NCI-H2196 (cell line): ENCODE results near the gene RAB11FIP4.

Source experiments
- DNase-seq: peaks from one replicate; lab custom pipeline; 2025; ENCODE audit not compliant: unreplicated experiment; lab: John Stamatoyannopoulos, UW

Gene RAB11FIP4

DNA sequence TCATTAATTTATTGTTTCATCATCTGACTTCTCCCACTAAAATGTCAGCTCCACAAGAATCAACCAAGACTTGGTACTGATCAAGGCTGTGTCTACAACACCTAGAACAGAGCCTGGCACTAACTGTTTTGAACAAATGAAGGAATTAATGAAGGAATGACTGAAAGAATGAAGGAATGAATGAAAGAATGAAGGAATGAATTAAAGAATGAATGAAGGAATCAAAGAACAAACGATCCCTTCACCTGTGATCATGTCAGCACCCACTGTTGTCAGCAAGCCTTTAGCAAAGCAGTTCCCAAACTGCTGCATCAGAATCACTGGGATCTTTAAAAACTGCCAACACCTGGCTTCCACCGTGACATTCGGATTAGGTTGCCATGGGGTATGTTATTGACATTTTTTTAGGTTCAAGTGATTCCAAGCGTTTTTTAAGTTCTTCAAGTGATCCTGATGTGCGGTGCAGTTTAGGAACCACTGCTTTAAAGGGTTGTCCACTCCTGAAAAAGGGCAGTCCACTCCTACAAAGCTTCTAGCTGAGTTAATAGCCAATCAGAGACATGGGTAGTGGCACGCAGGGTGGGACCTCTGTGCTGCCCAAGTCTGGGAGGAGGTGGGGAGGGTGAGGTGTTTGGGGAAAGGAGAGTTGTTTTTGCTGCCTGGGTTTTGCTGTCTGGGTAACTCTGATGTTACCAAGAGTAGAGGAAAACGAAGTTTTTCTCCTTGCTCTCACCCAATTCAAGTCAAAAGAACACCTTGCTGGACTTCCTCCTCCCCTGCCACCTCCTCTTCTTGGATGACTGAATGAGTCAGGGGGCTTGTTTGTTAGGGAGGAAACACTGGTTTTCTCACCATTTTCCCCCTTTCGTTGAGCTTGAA is 89.7 kb downstream of the RAB11FIP4 start:
- DNase-seq: no peak

DNA sequence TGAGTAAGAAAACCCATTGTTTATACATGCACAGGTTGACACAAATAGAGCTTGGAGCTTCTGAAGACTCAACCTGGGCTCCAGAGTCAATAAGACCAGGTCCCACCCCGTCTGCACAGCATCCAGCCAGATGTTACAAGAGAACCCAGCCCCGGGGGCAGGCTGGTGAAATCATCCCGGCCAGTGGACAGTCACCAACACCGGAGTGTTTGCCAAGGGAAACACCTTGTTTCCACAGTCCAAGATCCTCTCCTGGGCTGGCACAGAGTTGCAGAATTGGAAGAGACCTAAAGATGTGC is 90.3 kb downstream of the RAB11FIP4 start:
- DNase-seq: no peak

DNA sequence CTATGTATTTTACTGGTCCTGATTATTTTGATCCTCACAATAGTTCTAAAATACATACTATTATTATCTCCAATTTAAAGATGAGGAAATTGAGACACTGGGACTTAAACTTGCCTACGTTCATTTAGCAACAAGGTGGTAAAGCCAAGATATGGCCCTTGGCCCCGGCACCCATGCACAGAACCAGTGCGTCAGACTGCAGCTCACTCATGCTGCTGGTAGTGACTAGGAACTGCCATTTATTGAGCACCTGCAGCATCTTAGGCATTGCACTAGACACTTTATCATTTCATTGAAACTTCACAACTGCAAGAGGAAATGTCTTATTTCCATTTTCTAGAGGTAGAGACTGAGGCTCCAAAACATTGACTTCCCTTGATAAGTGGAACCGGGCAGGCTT is 93.3 kb downstream of the RAB11FIP4 start:
- no peak for DNase-seq

DNA sequence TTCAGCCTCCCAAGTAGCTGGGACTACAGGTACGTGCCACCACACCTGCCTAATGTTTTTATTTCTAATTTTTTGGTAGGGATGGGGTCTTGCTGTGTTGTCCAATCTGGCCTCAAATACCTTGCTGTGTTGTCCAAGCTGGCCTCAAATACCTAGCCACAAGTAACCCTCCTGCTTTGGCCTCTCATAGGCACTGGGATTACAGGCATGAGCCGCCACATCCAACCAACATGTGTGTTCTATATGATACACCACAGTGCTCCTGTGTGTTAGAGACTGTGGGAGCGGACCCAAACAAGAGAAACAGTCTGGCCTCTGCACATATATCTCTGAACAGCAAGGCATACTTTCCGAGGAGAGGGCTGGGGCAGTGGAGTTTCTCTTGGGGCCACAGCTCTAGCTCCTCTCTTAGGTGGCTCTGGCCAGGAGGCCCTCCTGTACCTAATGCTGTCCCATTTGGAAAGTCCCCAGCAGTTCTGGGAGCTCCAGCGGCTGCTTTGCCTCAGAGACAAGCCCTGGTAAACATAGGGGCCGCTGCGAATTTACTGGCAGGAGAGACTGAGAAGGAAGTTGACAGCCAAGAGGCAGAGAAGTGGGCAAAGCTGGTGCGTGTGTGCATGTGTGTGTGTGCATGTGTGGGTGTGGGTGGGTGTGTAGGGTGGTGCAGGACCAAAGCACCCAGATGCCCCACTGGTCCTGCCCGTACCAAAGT is 95.0 kb downstream of the RAB11FIP4 start:
- DNase-seq: no peak

DNA sequence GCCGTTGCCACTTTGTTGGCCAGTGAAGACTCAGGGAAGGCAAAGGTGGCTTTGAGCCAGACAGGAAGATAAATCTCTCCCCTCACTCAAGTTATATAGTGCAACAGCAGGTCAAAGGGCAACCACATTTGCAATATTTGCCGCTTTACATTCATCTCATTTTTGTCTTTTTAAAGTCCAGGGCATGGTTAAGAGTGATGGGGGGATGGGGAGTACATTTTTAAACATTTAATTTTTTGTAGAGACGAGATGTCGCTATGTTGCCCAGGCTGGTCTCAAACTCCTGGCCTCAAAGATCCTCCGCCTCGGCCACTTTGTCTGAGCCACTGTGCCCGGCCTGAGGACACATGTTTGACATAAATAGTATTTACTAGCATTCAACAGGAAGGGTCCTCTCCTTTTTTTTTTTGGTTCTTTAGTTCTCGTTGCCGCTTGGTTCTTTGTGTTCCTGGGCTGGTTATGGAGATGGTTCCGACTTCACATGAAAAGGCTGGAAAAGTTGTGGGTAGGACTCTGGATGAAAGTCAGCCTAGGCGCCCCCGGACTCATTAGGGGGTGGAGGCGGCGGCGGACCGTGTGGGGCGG is 95.7 kb downstream of the RAB11FIP4 start:
- no peak for DNase-seq

DNA sequence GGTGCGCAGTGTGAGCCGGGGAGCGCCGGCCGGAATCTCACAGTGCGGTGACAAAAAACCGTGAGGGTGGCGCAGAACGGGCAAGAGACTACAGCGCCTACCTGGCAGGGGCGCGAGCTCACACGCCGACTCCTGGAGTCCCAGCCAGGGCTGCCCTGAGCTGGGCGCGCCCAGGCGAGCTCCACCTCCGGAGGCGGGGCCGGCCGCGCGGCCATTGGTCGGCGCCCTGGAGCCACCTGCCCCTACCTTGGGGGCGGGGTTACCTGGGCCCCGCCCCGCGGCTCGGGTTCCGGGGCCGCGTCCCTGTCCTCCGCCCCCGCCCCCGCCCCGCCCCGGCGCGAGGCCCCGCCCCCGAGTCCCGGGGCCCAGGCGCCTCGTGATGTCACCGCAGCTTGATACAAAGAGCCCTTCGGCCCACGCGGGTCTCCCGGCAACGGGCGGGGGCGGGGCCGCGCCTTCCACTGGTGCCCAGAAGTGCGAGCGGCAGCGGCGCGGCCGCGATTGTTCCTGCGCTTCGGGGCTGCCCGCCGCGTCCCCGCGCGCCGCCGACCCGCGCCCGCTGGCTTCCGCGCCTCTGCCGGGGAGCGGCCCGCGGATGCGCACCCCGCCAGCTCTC is 96.3 kb downstream of the RAB11FIP4 start:
- peak; percentile 87 for DNase-seq

DNA sequence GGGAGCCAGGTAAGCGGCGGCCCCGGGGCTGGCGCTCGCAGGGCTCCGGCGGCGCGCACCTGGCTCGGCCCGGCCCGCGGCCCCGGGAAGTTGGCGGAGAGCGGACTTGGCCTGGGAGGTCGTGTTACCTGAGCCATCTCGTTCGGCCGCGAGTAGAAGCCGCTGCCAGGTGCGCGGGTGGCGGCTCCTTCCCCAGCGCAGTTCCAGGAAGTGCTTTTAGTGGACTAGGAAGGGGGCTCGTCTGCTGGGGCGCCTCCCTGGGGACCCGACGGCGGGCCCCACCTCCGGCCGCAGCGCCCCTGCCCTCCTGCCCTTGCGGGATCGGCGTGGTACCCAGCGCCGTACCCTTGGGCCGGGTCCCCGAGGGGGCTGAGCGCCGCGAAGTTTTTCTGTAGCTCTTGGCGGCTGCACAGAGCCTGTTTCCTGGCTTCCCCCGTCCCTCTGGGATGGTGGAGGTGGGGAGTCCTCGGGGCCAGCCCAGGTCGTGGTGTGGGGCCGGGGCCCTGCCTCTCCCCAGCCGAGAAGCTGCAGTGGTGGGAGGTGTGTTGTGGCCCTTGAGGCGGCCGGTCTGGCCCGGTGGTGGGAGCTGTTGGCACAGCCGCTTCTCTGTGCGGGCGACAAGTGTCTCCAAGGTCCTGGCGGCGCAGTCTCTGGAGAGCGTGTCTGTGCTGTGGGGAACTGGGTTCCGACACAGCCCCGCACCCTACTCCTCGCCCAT is 96.9 kb downstream of the RAB11FIP4 start:
- no peak for DNase-seq

DNA sequence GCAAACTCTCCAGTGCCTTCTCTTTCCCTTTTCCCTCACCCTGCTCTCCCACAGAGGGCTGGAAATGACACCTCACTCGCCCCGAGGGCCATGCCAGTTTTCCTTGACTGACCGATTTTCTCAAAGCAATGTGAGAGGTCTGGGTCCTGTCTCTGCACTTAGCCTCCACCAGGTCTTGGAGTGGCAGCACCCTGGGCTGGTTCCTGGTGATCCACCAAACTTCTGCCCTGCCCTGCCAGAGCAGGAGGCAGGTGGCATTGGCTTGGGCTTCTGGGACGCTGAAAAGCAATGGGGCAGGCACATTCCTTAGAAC is 97.5 kb downstream of the RAB11FIP4 start:
- DNase-seq: no peak

DNA sequence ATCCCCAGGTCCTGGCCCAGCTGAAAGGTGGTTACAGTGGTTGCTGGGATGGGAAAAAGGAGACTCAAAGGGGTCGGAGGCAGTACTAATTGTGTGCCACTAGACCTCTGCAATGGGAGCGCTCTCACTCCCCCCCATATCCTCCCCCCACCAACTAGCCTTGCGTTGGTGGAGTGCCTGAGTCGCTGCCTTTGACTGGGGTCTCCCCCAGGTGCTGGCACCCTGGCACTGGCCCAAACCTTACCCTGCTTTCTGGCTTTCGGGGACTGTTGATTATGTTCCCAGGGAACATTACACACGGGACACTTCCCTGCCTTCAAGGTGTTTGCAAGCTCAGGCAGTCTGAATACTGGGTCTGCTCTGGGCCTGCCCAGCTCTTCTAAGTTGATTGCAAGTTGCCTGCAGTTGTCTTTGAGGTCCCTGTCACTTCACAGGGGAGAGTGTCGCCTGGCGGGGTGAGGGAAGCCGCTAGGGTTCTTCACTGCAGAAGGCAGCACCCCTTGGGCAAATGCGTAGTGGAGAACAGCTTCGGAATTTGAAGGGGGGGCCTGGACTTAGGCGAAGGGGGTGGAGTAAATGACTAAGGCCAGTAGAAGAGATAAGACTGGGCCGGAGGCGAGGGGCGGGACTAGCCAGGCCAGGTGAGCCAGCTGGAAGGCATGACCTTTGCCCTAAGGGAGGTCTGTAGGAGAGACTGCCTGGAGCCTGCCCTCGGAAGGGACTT is 98.0 kb downstream of the RAB11FIP4 start:
- DNase-seq: peak; percentile 7

DNA sequence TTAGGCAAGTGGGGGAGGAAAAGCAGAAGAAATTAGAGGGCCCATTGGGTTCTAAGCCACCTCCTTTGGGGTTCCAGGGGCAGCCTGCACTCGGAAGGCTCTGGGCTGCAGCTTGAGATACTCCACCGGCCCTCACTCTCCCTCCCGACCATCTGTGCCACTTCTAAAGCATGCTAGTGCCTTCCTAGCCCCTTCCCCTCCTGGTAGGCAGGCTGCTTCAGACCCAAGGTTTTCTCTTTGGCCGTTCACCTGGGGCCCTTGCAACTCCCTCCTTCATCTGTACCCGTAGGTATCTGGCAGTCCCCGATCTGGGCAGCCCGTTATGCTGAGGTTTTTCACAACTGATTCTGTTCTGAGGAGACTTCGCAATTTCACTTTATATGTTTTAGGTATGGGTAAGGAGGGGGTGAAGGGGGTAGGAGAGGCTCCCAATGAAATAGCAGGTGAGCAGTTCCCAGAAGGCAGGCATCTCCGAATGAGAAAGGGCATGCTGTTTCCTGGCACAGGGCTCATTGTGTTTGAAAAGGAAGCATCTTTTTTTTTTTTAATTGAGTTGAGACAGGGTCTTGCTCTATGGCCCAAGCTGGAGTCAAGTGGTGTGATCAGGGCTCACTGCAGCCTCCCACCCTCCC is 98.7 kb downstream of the RAB11FIP4 start:
- no peak for DNase-seq

DNA sequence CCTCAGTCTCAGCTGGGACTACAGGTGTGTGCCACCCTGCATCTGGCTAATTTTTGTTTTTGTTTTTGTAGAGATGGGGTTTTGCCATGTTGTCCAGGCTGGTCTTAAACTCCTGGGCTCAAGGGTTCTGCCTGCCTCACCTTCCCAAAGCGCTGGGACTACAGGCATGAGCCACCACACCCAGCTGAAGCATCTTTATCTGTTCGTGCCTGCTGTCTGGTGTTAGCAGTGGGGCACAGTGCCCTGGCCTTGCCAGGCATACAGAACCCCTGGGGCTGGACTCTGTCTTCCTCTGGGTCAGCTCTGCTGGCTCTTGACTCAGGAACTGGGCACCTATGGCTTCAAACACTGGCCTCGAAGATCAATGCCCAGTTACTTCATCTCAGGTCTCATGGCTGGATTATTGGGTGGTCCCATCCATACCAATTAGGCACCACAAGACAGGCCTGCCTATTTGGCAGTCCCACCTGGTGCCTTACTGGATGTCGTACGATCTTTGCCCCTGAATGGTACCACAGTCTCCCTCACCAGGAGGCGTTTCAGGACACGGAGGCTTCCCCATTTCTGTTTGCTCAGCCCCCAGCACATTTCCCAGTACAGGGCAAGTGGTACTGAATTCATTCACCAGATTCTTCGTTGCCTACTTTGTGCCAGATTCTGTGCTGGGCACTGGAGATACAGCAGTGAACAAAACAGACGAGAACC is 99.3 kb downstream of the RAB11FIP4 start:
- DNase-seq: no peak

DNA sequence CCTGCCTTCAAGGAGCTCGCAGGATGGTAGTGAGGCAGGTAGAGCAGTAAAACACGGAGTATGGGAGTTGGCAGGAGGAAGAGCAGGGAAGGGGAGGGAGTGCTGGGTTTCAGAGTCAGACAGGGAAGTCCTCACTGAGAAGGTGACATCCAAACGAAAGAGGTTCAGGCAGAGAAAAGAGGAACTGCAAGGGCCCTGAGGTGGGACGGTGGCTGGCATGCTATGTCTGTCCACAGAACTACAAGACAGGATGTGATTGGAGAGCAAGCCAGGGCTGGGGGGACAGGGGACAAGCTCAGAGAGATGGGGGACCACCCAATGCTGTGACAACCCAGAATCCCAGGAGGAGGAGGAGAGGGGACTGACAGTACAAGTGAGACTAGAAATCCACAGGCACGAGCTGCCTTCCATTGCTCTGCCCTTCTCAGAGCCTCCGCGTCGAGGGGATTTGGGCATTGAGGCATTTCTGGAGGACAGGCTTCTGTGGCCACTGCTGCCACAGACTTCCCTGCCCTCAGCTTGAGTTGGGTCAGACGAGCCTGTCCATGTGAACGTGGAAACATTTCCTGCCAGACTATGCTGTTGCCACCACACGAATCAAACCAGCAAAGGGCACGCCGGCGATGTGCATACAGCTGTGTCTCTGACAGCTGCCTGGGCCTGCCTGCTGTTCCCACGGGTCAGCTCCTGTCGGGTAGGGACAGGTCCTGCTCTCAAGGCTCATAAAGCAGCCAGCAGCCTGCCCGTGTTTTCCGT is 100.1 kb downstream of the RAB11FIP4 start:
- DNase-seq: no peak

DNA sequence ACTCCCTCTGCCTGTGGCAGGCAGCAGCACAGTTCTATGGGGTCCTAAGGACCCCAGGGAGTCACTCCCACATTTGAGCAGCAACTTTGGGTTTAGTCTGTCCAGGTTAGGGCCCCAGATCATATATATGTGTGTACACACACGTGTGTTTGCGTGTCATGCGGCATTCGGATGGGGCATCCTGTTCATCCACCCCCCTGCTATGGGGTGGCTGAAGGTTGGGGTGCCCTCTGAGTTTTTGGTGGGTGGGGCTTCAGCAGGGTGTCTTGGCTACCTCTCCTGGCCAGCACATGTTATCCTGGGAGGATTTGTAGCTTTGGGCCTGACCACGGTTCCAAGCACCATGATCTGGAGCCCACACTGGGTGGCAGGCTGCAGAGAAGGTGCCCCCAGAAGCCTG is 100.7 kb downstream of the RAB11FIP4 start:
- DNase-seq: no peak

DNA sequence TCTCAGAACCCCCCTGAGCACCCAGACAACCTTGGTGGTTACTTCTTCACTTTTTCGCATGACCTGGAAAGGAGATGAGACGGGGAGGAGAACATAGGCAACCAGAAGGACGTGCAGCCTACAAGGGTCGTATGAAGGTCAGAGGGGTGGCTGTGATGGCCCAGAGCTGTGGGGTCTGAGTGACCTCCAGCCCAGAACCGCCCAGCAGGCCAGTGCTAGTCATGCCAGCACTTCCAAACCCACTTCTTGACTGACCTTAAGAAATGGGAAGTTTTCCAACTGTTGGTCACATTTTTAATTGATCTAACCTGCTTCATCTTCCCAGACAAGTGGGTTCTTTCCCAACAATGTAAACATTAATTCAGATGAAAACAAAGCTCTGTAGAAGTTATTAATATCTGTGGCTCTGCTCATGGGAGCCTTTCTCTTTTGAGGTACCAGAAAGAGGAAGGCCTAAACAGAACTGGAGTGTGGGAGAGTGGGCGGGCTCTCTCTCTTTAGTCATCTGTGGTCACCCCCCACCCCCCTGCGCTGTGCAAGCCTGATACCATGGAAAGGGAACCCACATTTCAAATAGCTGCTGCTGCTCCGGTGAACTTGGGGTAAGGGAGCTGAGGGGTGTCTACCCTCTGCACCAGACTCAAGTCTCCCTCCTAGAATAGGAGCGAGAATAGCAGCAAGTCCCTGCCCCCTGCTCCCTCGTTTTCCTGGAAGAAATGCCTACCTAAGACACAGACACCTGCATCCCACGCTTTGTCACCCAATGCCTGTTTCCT is 101.6 kb downstream of the RAB11FIP4 start:
- no peak for DNase-seq

DNA sequence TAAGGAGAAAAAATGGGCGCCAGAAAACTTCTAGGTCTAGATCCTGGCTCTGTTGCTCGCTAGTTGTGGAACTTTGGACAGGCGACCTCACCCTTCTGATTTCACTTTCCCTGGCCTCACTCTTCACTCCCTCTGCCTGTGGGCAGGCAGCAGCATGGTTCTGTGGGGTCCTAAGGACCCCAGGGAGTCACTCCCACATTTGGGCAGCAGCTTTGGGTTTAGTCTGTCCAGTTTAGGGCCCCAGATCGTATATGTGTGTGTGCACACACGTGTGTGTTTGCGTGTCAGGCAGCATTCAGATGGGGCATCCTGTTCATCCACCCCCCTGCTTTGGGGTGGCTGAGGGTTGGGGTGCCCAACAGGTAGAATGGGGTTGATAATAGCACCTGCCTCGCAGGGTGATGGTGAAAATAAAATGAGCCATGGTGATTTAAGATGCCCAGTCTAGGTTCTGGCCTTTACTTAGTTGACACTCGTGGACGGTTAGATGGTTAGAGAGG is 102.2 kb downstream of the RAB11FIP4 start:
- DNase-seq: no peak

DNA sequence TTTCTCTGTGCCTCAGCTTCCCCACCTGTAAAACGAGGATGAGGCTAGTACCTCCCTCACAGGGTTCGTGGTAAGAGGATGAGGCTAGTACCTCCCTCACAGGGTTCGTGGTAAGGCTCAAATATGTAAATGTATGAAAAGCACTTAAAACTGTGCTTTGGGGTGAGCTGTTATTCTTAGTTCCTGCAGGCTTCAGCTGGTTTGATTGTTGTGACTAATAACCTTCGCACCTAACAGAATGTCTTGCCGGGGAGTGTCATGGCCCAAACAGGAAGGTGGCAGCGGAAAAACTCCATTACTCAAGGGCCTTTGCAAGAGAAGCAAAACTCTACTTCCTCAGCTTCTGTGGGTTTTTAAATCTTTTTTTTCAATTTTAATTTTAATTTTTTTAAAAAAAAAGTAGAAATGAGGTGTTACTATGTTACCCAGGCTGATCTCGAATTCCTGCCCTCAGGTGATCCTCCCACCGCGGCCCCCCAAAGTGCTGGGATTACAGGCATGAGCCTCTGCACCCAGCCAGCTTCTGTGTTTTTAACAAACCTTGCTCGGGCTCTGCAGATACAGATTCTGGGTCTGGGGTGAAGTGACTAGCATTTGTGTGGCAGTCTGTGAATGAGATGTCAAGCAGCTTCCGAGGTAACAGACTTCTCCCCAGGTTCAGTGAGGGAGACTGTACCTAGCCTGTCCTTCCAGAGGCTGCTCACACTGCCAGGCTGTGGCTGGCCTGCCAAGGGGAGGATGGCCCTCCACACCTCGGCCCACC is 103.0 kb downstream of the RAB11FIP4 start:
- DNase-seq: no peak
